ENCODE measurements around the gene DNAJC18. TPM values are rescaled to one million over a fixed set of nuclear protein-coding genes. Genes with fewer than 3 reads are reported as not detected.
"Not testable (repeated sequence)": the region's sequence is repeated elsewhere in the genome, so short reads cannot be mapped to it uniquely, and the experiment has no call there.

DNAJC18 gene
- total and polyA plus RNA-seq, 4 donors: 2.2 to 10.7 (median 8.7) TPM

- no peak for TF ChIP-seq CTCF (IDR thresholded peaks at IDR 0.05; ENCODE audit: control extremely low read depth, extremely low read depth)
- ATAC-seq (ENCODE audit: insufficient read depth, low FRiP score) (no peak), DNase-seq (peak; percentile 30 to 67 (median 59))
- Histone ChIP-seq H3K9ac (ENCODE audit: insufficient read depth in 1 of 2, low read length in 2 of 2) (no peak overlapping the region), H3K9me3 (ENCODE audit: control insufficient read depth in 4 of 4, insufficient read depth in 3 of 4, low read length in 3 of 4) (no peaks in the 10 kb centered on the region), H3K36me3 (ENCODE audit: control insufficient read depth in 4 of 4, insufficient read depth in 4 of 4, low read length in 4 of 4) (peaks cover 0 to 5% (median 0%) of the 10 kb centered on the region in 4 donors), H3K4me1 (ENCODE audit: control insufficient read depth in 5 of 5, insufficient read depth in 5 of 5, low read length in 5 of 5) (peaks cover 0 to 7% (median 0%) of the 10 kb centered on the region in 5 donors), H3K27ac (ENCODE audit: low read depth in 1 of 2, low read length in 1 of 2) (peak overlapping the region in 1 of 2 donors; percentile 45), H3K27me3 (ENCODE audit: control insufficient read depth in 3 of 3, insufficient read depth in 3 of 3, low read length in 2 of 3) (no peaks in the 10 kb centered on the region), H3K4me3 (no peak overlapping the region)
- WGBS, 2 donors: 59 to 75% methylated on average over 7 of the region's 7 CpGs
Observed at GRCh38 chr5:139445325-139446170, 6.2 kb upstream of the DNAJC18 start.

GRCh38 chr5:139443831-139444453 is 4.6 kb upstream of the DNAJC18 start:
- Histone ChIP-seq H3K9me3 (ENCODE audit: control insufficient read depth in 4 of 4, insufficient read depth in 3 of 4, low read length in 3 of 4) (no peaks in the 10 kb centered on the region), H3K4me3 (no peak overlapping the region), H3K27ac (ENCODE audit: low read depth in 1 of 2, low read length in 1 of 2) (no peak overlapping the region), H3K9ac (ENCODE audit: insufficient read depth in 1 of 2, low read length in 2 of 2) (no peak overlapping the region), H3K36me3 (ENCODE audit: control insufficient read depth in 4 of 4, insufficient read depth in 4 of 4, low read length in 4 of 4) (peaks cover 0 to 3% (median 0%) of the 10 kb centered on the region in 4 donors), H3K27me3 (ENCODE audit: control insufficient read depth in 3 of 3, insufficient read depth in 3 of 3, low read length in 2 of 3) (no peaks in the 10 kb centered on the region), H3K4me1 (ENCODE audit: control insufficient read depth in 5 of 5, insufficient read depth in 5 of 5, low read length in 5 of 5) (peaks cover 0 to 10% (median 6%) of the 10 kb centered on the region in 5 donors)
- ATAC-seq (ENCODE audit: insufficient read depth, low FRiP score): no peak
- WGBS, 2 donors: 50 to 52% methylated on average over 4 of the region's 4 CpGs
- peak in 2 of 3 donors; percentile 15 to 47 for DNase-seq
- TF ChIP-seq CTCF (IDR thresholded peaks at IDR 0.05; ENCODE audit: control extremely low read depth, extremely low read depth): no peak

- DNase-seq; H3K9me3 ChIP-seq (ENCODE audit: control insufficient read depth in 4 of 4, insufficient read depth in 3 of 4, low read length in 3 of 4); ATAC-seq (ENCODE audit: insufficient read depth, low FRiP score); H3K9ac ChIP-seq (ENCODE audit: insufficient read depth in 1 of 2, low read length in 2 of 2); H3K36me3 ChIP-seq (ENCODE audit: control insufficient read depth in 4 of 4, insufficient read depth in 4 of 4, low read length in 4 of 4); H3K27me3 ChIP-seq (ENCODE audit: control insufficient read depth in 3 of 3, insufficient read depth in 3 of 3, low read length in 2 of 3); H3K27ac ChIP-seq (ENCODE audit: low read depth in 1 of 2, low read length in 1 of 2); H3K4me3 ChIP-seq: not testable (repeated sequence)
- WGBS, 2 donors: 97 to 98% methylated on average over 17 of the region's 17 CpGs
- peaks cover 0 to 13% (median 0%) of the 10 kb centered on the region in 5 donors for H3K4me1 ChIP-seq (ENCODE audit: control insufficient read depth in 5 of 5, insufficient read depth in 5 of 5, low read length in 5 of 5)
Observed at GRCh38 chr5:139440416-139440815, 1.1 kb upstream of the DNAJC18 start.

- Histone ChIP-seq H3K36me3 (ENCODE audit: control insufficient read depth in 4 of 4, insufficient read depth in 4 of 4, low read length in 4 of 4) (peaks cover 0 to 6% (median 3%) of the 10 kb centered on the region in 4 donors), H3K9me3 (ENCODE audit: control insufficient read depth in 4 of 4, insufficient read depth in 3 of 4, low read length in 3 of 4) (no peaks in the 10 kb centered on the region), H3K27ac (ENCODE audit: low read depth in 1 of 2, low read length in 1 of 2) (no peak overlapping the region), H3K4me3 (no peak overlapping the region), H3K27me3 (ENCODE audit: control insufficient read depth in 3 of 3, insufficient read depth in 3 of 3, low read length in 2 of 3) (no peaks in the 10 kb centered on the region), H3K9ac (ENCODE audit: insufficient read depth in 1 of 2, low read length in 2 of 2) (peak overlapping the region in 1 of 2 donors; percentile 77), H3K4me1 (ENCODE audit: control insufficient read depth in 5 of 5, insufficient read depth in 5 of 5, low read length in 5 of 5) (peaks cover 0 to 13% (median 0%) of the 10 kb centered on the region in 5 donors)
- TF ChIP-seq CTCF (IDR thresholded peaks at IDR 0.05; ENCODE audit: control extremely low read depth, extremely low read depth): no peak
- WGBS, 2 donors: 37 to 40% methylated on average over 8 of the region's 8 CpGs
- DNase-seq: peak in 1 of 3 donors; percentile 21
- no peak for ATAC-seq (ENCODE audit: insufficient read depth, low FRiP score)
Observed at GRCh38 chr5:139438707-139439012, 665 bp downstream of the DNAJC18 start.
